Osteoblast (primary cell): Measurements from ENCODE around the gene UBL7. TPM values are rescaled to one million over a fixed set of nuclear protein-coding genes. Genes with fewer than 3 reads are reported as not detected.

Experiments
- DNase-seq: peaks from one replicate; pipeline ENCODE4 v3.0.0; 2011; ENCODE audit warnings: low spot score, mixed read lengths; ENCODE audit not compliant: insufficient read length; ENCODE audit errors: missing footprints
- H2AFZ ChIP-seq: 2 replicates; pipeline ENCODE4 v1.6.0; 2011; ENCODE audit warnings: mild to moderate bottlenecking, low read length
- H3K27ac ChIP-seq: 2 replicates; pipeline ENCODE4 v1.5.1; 2011; ENCODE audit warnings: mild to moderate bottlenecking, low read depth, low read length, moderate library complexity
- H3K27me3 ChIP-seq: 2 replicates; pipeline ENCODE4 v1.6.0; 2012; ENCODE audit warnings: mild to moderate bottlenecking, control low read depth, inconsistent platforms, low read length, moderate library complexity; ENCODE audit not compliant: insufficient read depth
- H3K36me3 ChIP-seq: 2 replicates; pipeline ENCODE4 v1.5.1; 2011; ENCODE audit warnings: mild to moderate bottlenecking, low read length, control low read depth, moderate library complexity; ENCODE audit not compliant: insufficient read depth
- H3K4me1 ChIP-seq: 2 replicates; pipeline ENCODE4 v1.5.1; 2011; ENCODE audit warnings: mild to moderate bottlenecking, low read length, control low read depth, moderate library complexity; ENCODE audit not compliant: insufficient read depth
- H3K4me2 ChIP-seq: 2 replicates; pipeline ENCODE4 v1.6.0; 2011; ENCODE audit warnings: mild to moderate bottlenecking, low read length; ENCODE audit not compliant: insufficient read depth
- H3K4me3 ChIP-seq: fragments of 200-600 bp; sonication (generic); 3 replicates; pipeline ENCODE4 v1.5.1; 2012; ENCODE audit warnings: mild to moderate bottlenecking, low read length, inconsistent platforms; ENCODE audit not compliant: insufficient read depth
- H3K79me2 ChIP-seq: 2 replicates; pipeline ENCODE4 v1.6.0; 2012; ENCODE audit warnings: mild to moderate bottlenecking, low read length, control low read depth, inconsistent platforms; ENCODE audit not compliant: insufficient read depth
- H3K9me3 ChIP-seq: 2 replicates; pipeline ENCODE4 v1.5.1; 2011; ENCODE audit warnings: low read depth, low read length, control low read depth
- H4K20me1 ChIP-seq: 2 replicates; pipeline ENCODE4 v1.6.0; 2012; ENCODE audit warnings: mild to moderate bottlenecking, low read length, control low read depth; ENCODE audit not compliant: insufficient read depth
- CTCF ChIP-seq: IDR thresholded peaks from 2 replicates; pipeline ENCODE4 v1.5.1; 2011; ENCODE audit warnings: mild to moderate bottlenecking, low read depth, low read length, moderate library complexity; ENCODE audit errors: extremely low read depth
- small RNA-seq: library from RNA; depleted of rRNA; stranded (forward); fragments of <200 nt; gene quantifications from one replicate; pipeline ENCODE3, GENCODE V24; 2012
- total RNA-seq: library from RNA; depleted of rRNA; stranded (reverse); fragments of >200 nt; gene quantifications from 2 replicates; pipeline ENCODE4 v1.2.3, GENCODE V29; 2012

The UBL7 gene
- total RNA-seq, 1 donor = 39.8 TPM

DNA sequence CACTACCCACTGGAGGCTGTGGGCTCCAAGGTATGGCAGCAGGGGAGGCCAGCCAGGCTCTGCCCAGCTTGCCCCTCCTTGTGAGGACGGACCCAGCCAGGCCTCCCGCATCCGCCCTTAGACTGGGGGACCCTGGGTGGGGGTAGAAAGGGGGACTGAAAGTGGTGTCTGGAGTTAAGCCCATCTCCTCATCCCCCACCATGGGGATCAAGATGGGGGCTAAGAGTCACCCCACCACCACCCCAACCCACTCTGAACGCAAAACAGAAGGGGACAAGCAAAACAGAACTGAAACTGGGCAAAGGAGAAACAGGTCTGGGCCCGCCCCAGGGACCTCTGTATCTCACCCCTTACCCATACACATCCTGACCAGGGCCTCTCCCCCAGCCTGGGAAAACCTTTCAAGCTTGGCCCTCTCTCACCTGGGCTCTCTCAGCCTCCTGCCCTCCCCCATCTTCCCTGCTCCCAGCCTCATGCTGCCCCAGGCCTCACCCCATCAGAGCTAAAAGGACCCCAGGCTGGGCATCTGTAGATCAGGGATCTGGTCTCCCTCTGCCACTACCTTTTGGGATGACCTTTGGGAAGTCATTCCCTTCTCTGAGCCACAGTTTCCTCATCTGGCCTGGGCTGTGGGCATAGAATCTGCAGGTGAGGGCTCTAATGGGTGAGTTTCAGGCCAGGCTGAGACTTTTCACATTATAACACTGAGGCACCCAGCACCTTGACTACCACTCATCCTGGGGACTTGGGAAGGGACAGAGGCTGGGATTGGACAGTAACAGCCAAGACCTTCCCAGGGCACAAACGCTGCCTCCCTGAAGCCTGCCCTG is 63.5 kb downstream of the UBL7 start:
- Histone ChIP-seq H3K4me1 (peaks cover 77% of the 10 kb centered on the region), H3K36me3 (no peaks in the 10 kb centered on the region), H3K27me3 (no peaks in the 10 kb centered on the region), H3K27ac (peak overlapping the region; percentile 76), H2AFZ (no peak overlapping the region), H4K20me1 (no peaks in the 10 kb centered on the region), H3K4me2 (no peak overlapping the region), H3K9me3 (no peaks in the 10 kb centered on the region), H3K4me3 (no peak overlapping the region), H3K79me2 (no peaks in the 10 kb centered on the region)
- TF ChIP-seq CTCF = no peak
- no peak for DNase-seq

DNA sequence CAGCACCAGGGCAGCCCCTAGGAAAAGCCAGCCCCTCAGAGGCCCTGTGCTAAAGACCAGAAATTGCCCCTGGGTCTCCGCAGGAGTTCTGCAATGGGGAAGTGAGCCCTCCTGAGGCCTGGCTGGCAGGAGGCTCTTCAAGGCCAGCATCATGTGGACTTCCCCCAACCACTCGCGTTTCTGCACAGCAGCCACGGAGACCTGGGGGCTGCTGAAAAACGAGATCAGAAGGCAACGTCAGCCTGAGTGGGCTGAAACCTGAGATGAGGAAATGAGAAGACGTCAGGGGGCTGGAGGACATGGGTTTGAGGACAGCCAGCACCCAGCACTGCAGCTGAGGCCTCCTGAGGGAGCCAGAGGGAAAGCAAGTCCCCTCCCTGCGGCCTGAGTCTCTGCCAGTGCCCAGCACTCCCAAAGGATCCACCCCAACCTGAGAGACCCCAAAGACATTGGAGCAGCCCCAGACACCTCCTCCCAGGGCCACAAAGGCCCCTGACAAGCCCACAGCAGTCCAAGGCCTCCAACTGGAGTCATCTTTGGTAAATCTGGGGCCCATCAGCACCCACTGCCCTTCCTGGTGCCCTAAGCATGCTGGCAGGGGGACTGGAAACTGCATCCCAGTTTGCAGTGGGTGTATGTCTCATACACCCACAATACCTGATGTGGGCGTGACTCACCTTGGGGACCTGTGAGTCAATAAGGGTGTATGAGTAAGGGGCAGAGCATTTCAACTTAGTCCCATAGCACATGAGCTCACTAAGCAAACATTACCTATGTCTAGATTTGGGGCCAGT is 64.3 kb downstream of the UBL7 start:
- Histone ChIP-seq H3K4me2 (no peak overlapping the region), H3K27me3 (no peaks in the 10 kb centered on the region), H2AFZ (peak overlapping the region; percentile 2), H4K20me1 (no peaks in the 10 kb centered on the region), H3K36me3 (no peaks in the 10 kb centered on the region), H3K9me3 (no peaks in the 10 kb centered on the region), H3K27ac (peak overlapping the region; percentile 76), H3K79me2 (no peaks in the 10 kb centered on the region), H3K4me1 (peaks cover 82% of the 10 kb centered on the region), H3K4me3 (no peak overlapping the region)
- no peak for TF ChIP-seq CTCF
- DNase-seq = peak; percentile 93

- H3K36me3 ChIP-seq = no peaks in the 10 kb centered on the region
- no peaks in the 10 kb centered on the region for H4K20me1 ChIP-seq
- H3K4me1 ChIP-seq = peaks cover 76% of the 10 kb centered on the region
- no peak for TF ChIP-seq CTCF
- no peak overlapping the region for H3K4me2 ChIP-seq
- no peak overlapping the region for H3K4me3 ChIP-seq
- H3K27ac ChIP-seq = peak overlapping the region; percentile 76
- H3K79me2 ChIP-seq = no peaks in the 10 kb centered on the region
- H2AFZ ChIP-seq = peak overlapping the region; percentile 2
- H3K9me3 ChIP-seq = no peaks in the 10 kb centered on the region
- H3K27me3 ChIP-seq = no peaks in the 10 kb centered on the region
- DNase-seq = no peak
These were observed 64.9 kb downstream of the UBL7 start for GRCh38 chr15:74396146-74396438.

Small RNAs within 50 kb of the gene (small RNA-seq; reads per million reads assigned to genes)
- gene MIR6881 = 0.22 reads per million
- gene RF00591 = not detected

Other genes starting within 250 kb of the UBL7 start
- 0.29 TPM in 1 of 2 replicates, not detected in the other for gene CCDC33, start 224.8 kb downstream of the UBL7 start, total RNA-seq
- gene CYP11A1, start 93.5 kb downstream of the UBL7 start, total RNA-seq = 1.4 and 2.1 TPM in 2 replicates
- 30.4 and 36.2 TPM in 2 replicates for gene SEMA7A, start 27.2 kb downstream of the UBL7 start, total RNA-seq
- gene ARID3B, start 80.1 kb upstream of the UBL7 start, total RNA-seq = 2.7 and 3.6 TPM in 2 replicates
- gene CLK3, start 154.7 kb upstream of the UBL7 start, total RNA-seq = 42.7 and 47.0 TPM in 2 replicates
- gene EDC3, start 234.9 kb upstream of the UBL7 start, total RNA-seq = 9.8 and 11.2 TPM in 2 replicates